NCI-H1105 (cell line): Measurements from ENCODE around the gene ROBO4.

Experiments
- DNase-seq: peaks from one replicate; lab custom pipeline; 2025; lab: John Stamatoyannopoulos, UW

ROBO4 gene

GRCh38 chr11:124841201-124841600, 56.5 kb downstream of the ROBO4 start:
- DNase-seq = no peak

- DNase-seq = no peak
Measured at GRCh38 chr11:124840666-124841065, 57.0 kb downstream of the ROBO4 start.

- DNase-seq = no peak
Measured at GRCh38 chr11:124839972-124840621, 57.6 kb downstream of the ROBO4 start.

- peak; percentile 45 for DNase-seq
Measured at GRCh38 chr11:124839128-124839971, 58.3 kb downstream of the ROBO4 start.

GRCh38 chr11:124838805-124839127, 58.9 kb downstream of the ROBO4 start:
- no peak for DNase-seq

GRCh38 chr11:124837491-124837856, 60.2 kb downstream of the ROBO4 start:
- peak; percentile 86 for DNase-seq

GRCh38 chr11:124835918-124836317, 61.7 kb downstream of the ROBO4 start:
- no peak for DNase-seq

GRCh38 chr11:124834526-124835180, 63.0 kb downstream of the ROBO4 start:
- DNase-seq = no peak
